Measurements from ENCODE around the gene ATP1B2.

Gene ATP1B2

DNA sequence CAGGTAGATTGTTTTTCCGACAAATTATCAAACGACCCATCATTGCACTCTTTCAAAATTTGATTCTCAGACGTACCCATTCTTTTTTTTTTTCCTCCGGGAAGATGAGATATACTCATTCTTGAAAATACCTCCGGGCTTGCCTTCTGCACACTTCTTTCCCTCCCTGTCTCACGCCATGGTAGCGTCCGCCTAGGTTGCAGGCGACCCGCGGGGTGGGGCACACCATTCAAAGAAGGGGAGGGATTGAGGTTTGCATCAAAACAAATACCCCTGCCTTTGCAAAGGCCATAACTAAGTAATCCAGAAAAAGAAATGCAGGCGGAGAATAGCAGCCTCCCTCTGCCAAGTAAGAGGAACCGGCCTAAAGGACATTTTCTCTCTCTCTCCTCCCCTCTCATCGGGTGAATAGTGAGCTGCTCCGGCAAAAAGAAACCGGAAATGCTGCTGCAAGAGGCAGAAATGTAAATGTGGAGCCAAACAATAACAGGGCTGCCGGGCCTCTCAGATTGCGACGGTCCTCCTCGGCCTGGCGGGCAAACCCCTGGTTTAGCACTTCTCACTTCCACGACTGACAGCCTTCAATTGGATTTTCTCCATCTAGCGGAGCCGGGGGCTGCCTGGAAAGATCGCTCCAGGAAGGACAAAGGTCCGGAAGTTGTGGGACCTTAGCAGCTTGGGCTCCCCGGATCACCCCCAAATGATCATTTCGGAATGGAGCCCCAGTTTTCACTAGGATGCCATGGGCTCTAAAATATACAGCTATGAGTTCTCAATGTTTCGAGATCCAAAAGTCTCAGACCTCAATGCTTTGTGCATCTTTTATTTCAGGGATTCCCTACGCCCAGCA, 35.7 kb downstream of the ATP1B2 start:
- DNase-seq, result peak; percentile 78

DNA sequence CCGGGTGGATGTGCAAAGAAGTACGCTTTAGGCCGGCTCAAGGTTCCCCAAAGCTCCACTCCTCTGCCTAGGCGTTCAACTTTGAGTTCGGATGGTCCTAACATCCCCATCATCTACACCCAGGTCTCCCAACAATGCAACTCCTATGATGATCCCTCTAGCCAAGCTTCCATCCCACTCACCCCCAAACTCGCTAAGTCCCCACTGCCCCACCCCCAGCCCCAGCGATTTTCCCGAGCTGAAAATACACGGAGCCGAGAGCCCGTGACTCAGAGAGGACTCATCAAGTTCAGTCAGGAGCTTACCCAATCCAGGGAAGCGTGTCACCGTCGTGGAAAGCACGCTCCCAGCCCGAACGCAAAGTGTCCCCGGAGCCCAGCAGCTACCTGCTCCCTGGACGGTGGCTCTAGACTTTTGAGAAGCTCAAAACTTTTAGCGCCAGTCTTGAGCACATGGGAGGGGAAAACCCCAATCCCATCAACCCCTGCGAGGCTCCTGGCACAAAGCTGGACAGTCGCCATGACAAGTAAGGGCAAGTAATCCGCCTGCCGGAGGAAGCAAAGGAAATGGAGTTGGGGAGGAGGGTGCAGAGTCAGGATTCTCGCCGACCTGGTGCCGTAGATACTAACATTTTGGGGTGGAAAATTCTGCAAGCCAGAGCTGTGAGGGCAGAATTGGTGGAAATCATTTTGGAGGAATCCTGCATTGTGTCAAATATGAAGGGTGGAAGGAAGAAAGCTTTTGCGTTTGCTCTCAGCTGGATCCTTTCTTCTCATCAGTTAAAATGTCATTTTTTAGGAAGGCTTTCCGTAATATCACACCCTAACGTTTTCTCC, 36.6 kb downstream of the ATP1B2 start, which contains the start of gene TP53:
TSS of gene TP53 (minus strand) at position 419 of the 836 bp plus-strand sequence. CDS start 10,896 bp downstream, outside the sequence.
- peak; percentile 85 for DNase-seq

DNA sequence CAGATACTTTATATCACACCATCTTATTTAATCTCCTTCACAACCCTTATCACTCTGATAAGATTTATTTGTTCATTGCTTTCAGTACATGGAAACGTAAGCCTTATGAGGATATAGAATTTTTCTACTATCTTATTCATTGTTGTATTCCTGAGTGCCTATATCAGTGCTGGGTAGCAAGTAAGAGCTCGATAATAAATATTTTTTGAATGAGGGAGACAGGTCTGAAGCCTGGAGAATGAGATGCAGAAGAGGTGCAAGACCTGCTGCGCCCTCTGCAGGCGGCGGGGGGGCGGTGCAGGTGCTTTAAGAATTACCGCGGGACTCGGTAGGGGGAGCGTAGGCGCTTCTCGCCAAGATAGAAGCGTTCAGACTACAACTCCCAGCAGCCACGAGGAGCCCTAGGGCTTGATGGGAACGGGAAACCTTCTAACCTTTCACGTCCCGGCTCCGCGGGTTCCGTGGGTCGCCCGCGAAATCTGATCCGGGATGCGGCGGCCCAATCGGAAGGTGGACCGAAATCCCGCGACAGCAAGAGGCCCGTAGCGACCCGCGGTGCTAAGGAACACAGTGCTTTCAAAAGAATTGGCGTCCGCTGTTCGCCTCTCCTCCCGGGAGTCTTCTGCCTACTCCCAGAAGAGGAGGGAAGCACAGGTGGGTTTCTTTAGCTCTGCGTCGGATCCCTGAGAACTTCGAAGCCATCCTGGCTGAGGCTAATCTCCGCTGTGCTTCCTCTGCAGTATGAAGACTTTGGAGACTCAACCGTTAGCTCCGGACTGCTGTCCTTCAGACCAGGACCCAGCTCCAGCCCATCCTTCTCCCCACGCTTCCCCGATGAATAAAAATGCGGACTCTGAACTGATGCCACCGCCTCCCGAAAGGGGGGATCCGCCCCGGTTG, 37.4 kb downstream of the ATP1B2 start, which contains the start of gene WRAP53:
TSS of gene WRAP53 (plus strand) at position 570 of the 900 bp plus-strand sequence. CDS start at position 742, 172 bp downstream.
- peak; percentile 97 for DNase-seq

DNA sequence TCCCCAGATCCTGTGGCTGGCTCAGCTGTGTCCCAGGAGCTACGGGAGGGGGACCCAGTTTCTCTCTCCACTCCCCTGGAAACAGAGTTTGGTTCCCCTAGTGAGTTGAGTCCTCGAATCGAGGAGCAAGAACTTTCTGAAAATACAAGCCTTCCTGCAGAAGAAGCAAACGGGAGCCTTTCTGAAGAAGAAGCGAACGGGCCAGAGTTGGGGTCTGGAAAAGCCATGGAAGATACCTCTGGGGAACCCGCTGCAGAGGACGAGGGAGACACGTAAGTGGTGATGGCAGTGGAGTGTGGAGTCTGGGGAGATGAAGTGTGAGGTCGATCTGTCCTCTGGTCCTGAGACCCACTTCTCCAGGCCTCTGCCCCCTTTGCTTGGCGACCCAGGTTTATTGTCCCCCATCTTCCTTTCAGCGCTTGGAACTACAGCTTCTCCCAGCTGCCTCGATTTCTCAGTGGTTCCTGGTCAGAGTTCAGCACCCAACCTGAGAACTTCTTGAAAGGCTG, 38.1 kb downstream of the ATP1B2 start:
- no peak for DNase-seq

DNA sequence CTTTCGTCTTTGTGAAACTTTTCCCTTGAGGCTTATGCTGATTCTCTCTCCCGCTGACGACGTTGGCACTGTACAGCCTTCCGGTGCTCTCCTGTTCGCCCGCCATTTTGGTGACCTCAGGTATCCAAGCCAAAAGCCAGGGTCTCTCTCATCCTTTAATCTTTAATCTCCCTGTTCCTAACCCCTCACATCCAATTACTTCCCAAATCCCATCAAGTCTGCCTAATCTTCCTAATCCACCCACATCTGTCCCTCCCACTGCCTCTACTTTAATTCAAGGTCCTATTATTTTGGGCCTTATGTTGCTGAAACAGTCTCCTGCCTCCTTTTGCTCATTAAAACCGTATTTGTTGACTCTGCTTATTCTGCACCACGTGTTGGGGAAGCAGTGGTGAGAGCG, 44.9 kb downstream of the ATP1B2 start:
- no peak for DNase-seq

DNA sequence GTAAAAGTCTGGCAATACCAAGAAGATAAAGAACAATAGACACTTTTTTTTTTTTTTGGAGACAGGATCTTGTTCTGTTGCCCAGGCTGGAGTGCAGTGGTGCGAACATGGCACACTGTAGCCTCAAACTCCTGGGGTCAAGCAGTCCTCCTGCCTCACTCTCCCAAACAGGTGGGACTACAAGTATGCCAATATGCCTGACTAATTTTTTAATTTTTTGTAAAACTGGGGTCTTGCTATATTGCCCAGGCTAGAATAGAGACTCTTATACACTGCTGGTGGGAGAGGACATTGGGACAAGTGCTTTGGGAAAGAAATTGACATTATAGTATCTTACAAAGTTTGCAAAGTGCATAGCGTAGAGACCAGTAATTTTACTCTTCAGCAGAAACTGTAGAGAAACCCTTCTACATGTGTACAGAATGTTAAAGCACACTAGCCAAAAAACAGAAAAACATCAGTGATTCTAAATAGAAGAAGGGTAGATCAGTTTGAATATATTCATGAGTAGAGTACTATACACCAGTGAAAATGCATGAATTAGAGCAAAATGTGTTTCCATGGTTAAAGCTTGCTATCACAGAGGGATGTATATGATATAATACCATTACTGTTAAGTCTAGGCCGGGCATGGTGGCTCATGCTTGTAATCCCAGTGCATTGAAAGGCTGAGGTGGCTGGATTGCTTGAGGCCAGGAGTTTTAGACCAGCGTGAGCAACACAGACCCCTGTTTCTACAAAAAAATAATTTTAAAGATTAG, 47.3 kb downstream of the ATP1B2 start:
- no peak for DNase-seq

DNA sequence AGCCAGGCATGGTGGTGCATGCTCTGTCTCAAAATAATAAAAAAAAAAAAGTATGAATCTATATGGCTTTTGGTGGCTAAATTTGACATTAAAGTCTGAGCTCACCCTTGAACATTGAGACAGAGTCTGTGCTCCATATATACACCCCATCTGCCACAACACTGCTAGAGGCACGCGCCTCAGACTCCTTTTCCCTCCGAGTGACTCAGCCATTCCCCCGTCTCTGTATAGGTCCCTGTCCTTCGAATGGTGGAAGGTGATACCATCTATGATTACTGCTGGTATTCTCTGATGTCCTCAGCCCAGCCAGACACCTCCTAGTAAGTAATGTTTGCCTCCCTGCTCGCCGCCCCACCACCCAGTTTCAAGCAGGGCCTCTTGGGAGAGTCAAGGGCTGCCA, 49.8 kb downstream of the ATP1B2 start:
- no peak for DNase-seq

DNA sequence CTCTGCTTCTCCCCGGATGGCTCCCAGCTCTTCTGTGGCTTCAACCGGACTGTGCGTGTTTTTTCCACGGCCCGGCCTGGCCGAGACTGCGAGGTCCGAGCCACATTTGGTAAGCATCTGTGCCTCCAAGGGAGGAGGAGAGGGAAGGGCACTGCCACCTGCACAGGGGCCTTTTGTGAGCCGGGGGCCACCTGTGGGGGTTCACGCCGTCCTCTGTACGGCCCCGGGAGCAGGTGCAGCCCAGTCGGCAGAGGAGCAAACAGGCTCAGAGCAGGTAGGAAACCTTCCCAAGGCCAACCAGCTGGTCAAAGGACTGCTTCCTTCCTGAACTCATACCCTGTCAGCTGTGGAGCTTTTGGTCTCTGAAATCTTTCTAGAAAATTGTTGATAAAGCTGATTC, 51.0 kb downstream of the ATP1B2 start:
- no peak for DNase-seq

DNA sequence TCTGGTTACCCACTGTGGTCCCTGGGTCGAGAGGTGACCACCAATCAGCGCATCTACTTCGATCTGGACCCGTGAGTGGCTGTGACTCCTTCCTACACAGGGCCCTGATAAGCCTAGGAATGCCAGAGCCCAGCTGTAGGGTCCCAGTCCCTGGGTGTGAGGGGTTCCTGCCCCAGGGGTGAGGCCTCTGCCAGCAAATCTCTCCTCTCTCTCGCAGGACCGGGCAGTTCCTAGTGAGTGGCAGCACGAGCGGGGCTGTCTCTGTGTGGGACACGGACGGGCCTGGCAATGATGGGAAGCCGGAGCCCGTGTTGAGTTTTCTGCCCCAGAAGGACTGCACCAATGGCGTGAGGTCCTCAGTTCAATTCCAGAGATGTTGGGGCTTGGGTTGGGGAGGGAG, 52.0 kb downstream of the ATP1B2 start:
- DNase-seq, result no peak

DNA sequence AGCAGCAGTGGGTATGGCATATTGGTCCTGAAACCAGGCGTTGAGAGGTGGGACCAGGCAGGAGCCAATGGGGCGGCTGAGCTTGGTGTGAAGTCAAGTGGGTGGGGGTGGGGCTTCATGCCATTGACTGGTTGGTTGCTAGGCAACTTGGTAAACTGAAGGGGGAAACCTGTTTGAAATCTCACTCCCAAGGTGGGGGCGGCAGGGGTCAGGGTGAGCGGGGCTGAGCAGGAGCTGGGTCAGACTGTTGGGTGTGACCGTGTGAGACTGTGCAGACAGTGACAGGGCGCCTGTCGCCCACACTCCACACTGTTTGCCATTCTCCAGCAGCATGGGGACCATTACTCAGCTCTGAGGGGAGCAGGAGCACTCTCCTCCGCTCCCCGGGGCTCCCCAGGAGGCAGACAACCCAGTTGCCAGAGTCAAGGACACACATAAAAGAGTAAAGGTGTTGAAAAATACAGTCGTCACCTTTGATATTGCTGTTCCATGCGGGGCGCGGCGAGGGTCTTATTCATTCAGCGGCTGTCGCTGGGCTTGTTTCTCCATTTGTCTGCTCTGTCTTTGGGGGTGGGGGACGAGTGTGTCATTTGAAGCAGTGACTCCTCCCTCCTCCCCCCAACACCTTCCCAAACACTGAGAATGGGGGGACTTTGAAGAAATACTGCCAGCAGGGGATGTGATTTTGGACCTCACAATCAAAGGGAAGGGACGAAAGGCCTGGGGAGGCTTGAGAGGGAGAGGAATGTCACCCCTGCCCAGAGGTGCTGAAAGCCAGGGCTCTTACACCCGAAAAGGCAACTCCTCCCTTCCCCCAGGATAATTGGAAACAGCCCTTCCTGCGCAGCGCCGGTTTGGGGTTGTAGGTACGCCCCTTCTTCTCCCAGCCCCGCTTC, 53.1 kb downstream of the ATP1B2 start:
- no peak for DNase-seq

DNA sequence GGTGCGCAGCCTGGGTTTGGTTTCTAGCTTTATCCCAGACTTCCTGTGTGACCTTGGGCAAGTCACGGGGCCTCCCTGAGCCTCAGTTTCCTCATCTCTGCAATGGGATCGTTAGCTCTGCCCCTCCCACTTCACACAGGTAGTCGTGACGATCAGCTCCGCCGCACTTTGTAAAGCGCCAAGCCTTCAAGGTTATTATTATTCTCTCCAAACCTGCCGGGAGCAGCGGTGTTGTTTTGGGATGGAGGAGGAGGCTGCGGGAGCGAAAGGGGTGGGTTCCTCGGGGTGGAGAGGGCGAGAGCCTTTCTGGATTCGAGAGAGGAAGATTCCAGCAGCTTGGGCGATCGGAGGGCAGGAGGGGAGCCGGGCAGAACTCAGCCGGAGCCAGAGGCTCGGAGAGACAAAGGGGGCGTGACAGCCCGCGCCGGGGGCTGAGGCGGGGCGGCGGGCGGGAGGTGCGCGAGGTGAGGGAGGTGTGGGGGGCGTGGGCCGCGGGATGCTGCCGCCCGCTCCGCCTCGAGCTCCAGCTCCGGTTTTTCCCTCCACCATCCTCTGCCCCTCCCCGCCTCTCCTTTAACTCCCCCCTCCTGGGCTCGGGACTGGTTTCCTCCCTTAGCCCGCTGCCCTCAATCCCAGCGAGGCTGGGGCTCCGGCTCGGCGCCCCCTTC, 54.0 kb downstream of the ATP1B2 start, which contains the start of gene EFNB3:
TSS of gene EFNB3 (plus strand) at position 602 of the 668 bp plus-strand sequence. CDS start 397 bp downstream, outside the sequence.
- DNase-seq, result no peak

DNA sequence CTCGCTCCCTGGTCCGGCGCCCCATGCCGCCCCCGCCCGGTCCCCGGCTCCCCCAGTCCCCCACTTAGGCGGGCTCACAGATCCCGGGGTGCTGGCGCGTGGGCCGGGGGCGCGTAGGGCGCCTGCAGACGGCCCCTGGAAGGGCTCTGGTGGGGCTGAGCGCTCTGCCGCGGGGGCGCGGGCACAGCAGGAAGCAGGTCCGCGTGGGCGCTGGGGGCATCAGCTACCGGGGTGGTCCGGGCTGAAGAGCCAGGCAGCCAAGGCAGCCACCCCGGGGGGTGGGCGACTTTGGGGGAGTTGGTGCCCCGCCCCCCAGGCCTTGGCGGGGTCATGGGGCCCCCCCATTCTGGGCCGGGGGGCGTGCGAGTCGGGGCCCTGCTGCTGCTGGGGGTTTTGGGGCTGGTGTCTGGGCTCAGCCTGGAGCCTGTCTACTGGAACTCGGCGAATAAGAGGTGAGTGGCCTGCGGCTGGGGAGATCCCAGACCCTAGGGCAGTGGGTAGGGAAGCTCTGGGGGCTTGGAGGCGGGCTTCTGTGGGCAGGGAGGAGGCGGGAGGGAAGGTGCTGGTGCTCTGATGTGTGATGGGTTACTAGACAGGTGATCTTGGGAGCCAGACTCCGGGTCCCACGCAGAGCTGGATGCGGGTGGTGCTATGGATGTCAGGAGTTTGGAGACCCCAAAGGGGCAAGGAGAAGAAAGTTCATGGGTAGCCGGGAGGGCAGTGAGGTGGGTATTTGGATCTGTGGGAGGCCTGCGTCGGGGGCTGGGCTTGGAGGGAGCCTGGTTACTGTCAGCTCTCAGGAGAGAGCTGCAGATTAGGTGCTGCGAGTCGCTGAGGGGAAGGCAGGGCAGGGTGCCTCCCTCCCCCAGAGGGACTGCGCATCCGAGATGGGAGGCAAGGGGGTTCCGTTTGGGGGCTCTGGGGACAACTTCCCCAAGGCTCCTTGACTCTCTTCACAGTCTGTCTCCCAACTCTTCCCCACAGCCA, 54.8 kb downstream of the ATP1B2 start:
- no peak for DNase-seq

DNA sequence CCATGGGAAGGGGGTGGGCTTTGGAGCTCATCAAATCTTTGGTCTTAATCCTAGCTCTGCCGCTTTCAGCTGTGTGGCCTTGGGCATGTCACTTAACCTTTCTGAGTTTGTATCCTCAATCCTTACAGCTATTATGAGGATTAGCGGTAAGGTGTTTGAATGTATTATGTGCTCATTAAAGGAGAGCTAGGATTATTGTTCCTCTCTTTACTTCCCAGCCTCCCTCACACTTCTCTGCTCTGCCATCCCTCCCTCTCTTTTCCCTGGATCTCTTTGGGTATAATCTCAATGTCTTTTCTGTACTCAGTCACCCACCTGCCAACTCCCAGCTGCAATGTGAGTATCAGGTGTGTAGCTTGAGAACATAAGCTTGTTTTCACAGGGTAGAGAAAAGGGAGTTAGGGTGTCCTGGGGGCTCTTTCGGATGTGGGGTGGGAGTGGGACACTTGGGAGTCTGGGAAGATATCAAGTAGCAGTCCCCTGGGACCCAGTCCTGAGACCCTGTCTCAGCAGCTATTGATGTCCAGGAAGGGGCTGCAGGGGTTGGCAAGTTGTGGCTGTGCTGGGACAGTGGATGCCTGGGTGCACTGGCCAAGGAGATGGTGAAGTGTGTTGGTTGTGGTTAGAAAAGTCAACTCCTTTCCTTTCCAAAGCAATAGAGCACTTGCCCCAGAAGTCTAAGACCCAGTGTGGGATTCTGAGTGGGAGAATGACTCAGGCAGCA, 56.1 kb downstream of the ATP1B2 start:
- DNase-seq, result no peak
